Measurements from ENCODE around the gene NPTX2.

NPTX2 gene

GRCh38 chr7:98630149-98630548 lies 13.1 kb downstream of the NPTX2 start:
- POLR2A ChIA-PET = no interaction called here
- CTCF ChIA-PET = no interaction called here
- DNase-seq (ENCODE audit: low read depth, low spot score) = no peak
- H3K4me3 ChIP-seq (ENCODE audit: low read depth, low read length) = no peak overlapping the region
- no peak for TF ChIP-seq CTCF (IDR thresholded peaks at IDR 0.05; ENCODE audit: insufficient read depth, low read length, missing control alignments)

- DNase-seq (ENCODE audit: low read depth, low spot score) = no peak
- H3K4me3 ChIP-seq (ENCODE audit: low read depth, low read length) = no peak overlapping the region
- POLR2A ChIA-PET = no interaction called here
- TF ChIP-seq CTCF (IDR thresholded peaks at IDR 0.05; ENCODE audit: insufficient read depth, low read length, missing control alignments) = no peak
- CTCF ChIA-PET = no interaction called here
Measured at GRCh38 chr7:98630770-98631169, 13.7 kb downstream of the NPTX2 start.

- no peak for TF ChIP-seq CTCF (IDR thresholded peaks at IDR 0.05; ENCODE audit: insufficient read depth, low read length, missing control alignments)
- no peak overlapping the region for H3K4me3 ChIP-seq (ENCODE audit: low read depth, low read length)
- CTCF ChIA-PET = no interaction called here
- POLR2A ChIA-PET = no interaction called here
- no peak for DNase-seq (ENCODE audit: low read depth, low spot score)
Measured at GRCh38 chr7:98638853-98639252, 21.8 kb downstream of the NPTX2 start.

GRCh38 chr7:98640375-98640774 lies 23.3 kb downstream of the NPTX2 start:
- no peak for DNase-seq (ENCODE audit: low read depth, low spot score)
- no peak overlapping the region for H3K4me3 ChIP-seq (ENCODE audit: low read depth, low read length)
- ChIA-PET POLR2A (no interaction called here), CTCF (no interaction called here)
- no peak for TF ChIP-seq CTCF (IDR thresholded peaks at IDR 0.05; ENCODE audit: insufficient read depth, low read length, missing control alignments)

GRCh38 chr7:98641646-98642500 lies 24.8 kb downstream of the NPTX2 start:
- ChIA-PET CTCF (no interaction called here), POLR2A (no interaction called here)
- no peak for DNase-seq (ENCODE audit: low read depth, low spot score)
- TF ChIP-seq CTCF (IDR thresholded peaks at IDR 0.05; ENCODE audit: insufficient read depth, low read length, missing control alignments) = no peak
- H3K4me3 ChIP-seq (ENCODE audit: low read depth, low read length) = no peak overlapping the region

GRCh38 chr7:98643236-98643985 lies 26.3 kb downstream of the NPTX2 start:
- CTCF ChIA-PET = no interaction called here
- no peak for DNase-seq (ENCODE audit: low read depth, low spot score)
- H3K4me3 ChIP-seq (ENCODE audit: low read depth, low read length) = no peak overlapping the region
- no peak for TF ChIP-seq CTCF (IDR thresholded peaks at IDR 0.05; ENCODE audit: insufficient read depth, low read length, missing control alignments)
- POLR2A ChIA-PET = no interaction called here
